ENCODE data around the gene HDAC7. TPM values are rescaled to one million over a fixed set of nuclear protein-coding genes. Genes with fewer than 3 reads are reported as not detected.

The HDAC7 gene
- total RNA-seq, 2 donors from 2014 or later = 27.3 to 29.7 TPM

DNA sequence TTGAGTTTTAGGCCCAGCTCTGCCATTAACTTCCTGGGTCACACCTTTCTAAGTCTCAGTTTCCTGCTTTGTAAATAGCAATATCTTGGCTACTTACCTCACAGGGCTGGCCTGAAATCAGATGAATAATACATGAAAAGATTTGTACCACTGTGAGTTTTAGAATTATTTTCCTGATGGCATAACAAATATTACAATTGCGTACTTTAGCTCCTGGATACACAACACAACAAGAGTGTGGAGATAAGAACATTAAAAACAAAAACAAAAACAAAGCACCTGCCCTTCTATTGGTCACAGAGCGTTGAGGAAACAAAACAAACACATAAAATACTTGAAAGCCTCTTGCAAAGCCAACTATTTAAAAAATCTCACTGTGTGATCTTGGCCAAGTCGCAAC is 4.9 kb upstream of the HDAC7 start:
- DNase-seq = no peak
- Histone ChIP-seq H3K27me3 (no peaks in the 10 kb centered on the region), H3K9me3 (no peaks in the 10 kb centered on the region), H3K9ac (ENCODE audit: low read depth in 2 of 2, low read length in 2 of 2) (no peak overlapping the region), H3K27ac (no peak overlapping the region), H3K36me3 (no peaks in the 10 kb centered on the region), H3K4me3 (no peak overlapping the region), H3K4me1 (peaks cover 8% of the 10 kb centered on the region)
- no peak for TF ChIP-seq CTCF (IDR thresholded peaks at IDR 0.05)
- intact Hi-C loops (cut with DNase I) = no loop called here

GRCh38 chr12:47824198-47824597 is 4.5 kb upstream of the HDAC7 start:
- Histone ChIP-seq H3K9me3 (no peaks in the 10 kb centered on the region), H3K36me3 (no peaks in the 10 kb centered on the region), H3K27me3 (no peaks in the 10 kb centered on the region), H3K4me3 (no peak overlapping the region), H3K4me1 (peaks cover 4% of the 10 kb centered on the region), H3K27ac (no peak overlapping the region), H3K9ac (ENCODE audit: low read depth in 2 of 2, low read length in 2 of 2) (no peak overlapping the region)
- no peak for DNase-seq
- TF ChIP-seq CTCF (IDR thresholded peaks at IDR 0.05) = no peak
- intact Hi-C loops (cut with DNase I) = no loop called here

DNA sequence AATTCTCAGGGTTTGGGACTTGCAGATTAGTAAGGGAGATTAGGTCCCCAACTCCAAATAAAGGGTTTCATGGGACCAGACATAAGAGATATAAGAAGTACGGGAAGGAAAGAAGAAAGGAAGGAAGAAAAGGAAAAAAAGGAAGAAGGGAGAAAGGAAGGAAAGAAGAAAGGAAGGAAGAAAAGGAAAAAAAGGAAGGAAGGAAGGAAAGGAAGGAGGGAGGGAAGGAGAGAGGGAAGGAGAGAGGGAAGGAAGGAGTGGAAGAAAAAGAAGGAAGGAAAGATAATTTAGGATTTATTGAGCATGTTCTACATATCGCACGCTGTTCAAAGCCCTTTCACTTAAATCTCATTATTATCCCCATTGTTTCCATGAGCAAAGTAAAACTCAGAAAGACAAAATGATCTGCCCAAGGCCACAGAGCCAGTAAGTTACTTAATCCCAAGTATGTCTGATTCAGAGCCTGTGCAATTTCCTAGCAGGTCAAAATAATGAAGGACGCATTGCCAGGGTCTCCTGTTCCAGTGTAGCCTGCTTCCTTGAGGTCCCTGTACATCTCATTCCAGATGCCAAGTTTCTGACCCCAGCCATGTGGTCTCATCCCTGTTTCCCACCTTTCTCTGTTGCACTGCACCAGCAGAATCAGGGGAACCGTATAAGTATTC is 3.9 kb upstream of the HDAC7 start:
- no peaks in the 10 kb centered on the region for H3K9me3 ChIP-seq
- H3K9ac ChIP-seq (ENCODE audit: low read depth in 2 of 2, low read length in 2 of 2) = no peak overlapping the region
- no peaks in the 10 kb centered on the region for H3K27me3 ChIP-seq
- DNase-seq = no peak
- H3K36me3 ChIP-seq = no peaks in the 10 kb centered on the region
- intact Hi-C loops (cut with DNase I) = no loop called here
- H3K4me3 ChIP-seq = no peak overlapping the region
- no peaks in the 10 kb centered on the region for H3K4me1 ChIP-seq
- TF ChIP-seq CTCF (IDR thresholded peaks at IDR 0.05) = no peak
- H3K27ac ChIP-seq = no peak overlapping the region

- H3K4me3 ChIP-seq = no peak overlapping the region
- intact Hi-C loops (cut with DNase I) = no loop called here
- no peaks in the 10 kb centered on the region for H3K9me3 ChIP-seq
- H3K9ac ChIP-seq (ENCODE audit: low read depth in 2 of 2, low read length in 2 of 2) = peak overlapping the region in 1 of 2 donors; percentile 24
- no peak for TF ChIP-seq CTCF (IDR thresholded peaks at IDR 0.05)
- peak overlapping the region; percentile 80 for H3K27ac ChIP-seq
- no peaks in the 10 kb centered on the region for H3K36me3 ChIP-seq
- H3K4me1 ChIP-seq = peaks cover 4% of the 10 kb centered on the region
- no peak for DNase-seq
- H3K27me3 ChIP-seq = no peaks in the 10 kb centered on the region
These were observed 3.2 kb upstream of the HDAC7 start for GRCh38 chr12:47822863-47823262.

DNA sequence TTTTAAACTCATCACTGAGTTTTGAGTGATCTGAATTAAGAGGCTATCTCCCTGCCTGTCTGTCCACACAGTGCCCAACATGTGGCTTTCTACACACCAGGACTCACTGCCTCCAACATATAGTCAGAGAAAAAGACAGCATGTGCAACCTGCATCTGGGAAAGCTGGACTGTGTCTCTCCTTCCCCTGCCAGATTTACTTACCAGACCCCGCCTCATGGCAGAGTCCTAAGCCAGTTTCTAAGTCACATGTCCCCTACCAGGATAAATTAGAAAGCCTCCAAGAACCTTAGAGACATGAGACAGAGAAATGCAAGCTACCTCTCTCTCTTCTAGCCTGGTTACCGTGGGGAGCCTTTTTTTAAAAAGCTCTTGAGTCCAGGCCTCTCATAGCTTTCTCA is 2.7 kb upstream of the HDAC7 start:
- no peaks in the 10 kb centered on the region for H3K9me3 ChIP-seq

More for the DNA sequence above, 2.7 kb upstream of the HDAC7 start:
- no peaks in the 10 kb centered on the region for H3K36me3 ChIP-seq
- no peak for TF ChIP-seq CTCF (IDR thresholded peaks at IDR 0.05)
- peaks cover 4% of the 10 kb centered on the region for H3K4me1 ChIP-seq
- intact Hi-C loops (cut with DNase I) = no loop called here
- DNase-seq = no peak
- H3K27me3 ChIP-seq = no peaks in the 10 kb centered on the region
- H3K4me3 ChIP-seq = no peak overlapping the region
- peak overlapping the region in 1 of 2 donors; percentile 24 for H3K9ac ChIP-seq (ENCODE audit: low read depth in 2 of 2, low read length in 2 of 2)
- H3K27ac ChIP-seq = peak overlapping the region; percentile 80
